Loucy (cell line): ENCODE results near the gene MCM3AP.

Experiments
- CTCF ChIP-seq: fragments of 200-600 bp; sonication (generic); conservative IDR thresholded peaks from 2 replicates; pipeline ENCODE4 v1.5.1; 2014; ENCODE audit warnings: mild to moderate bottlenecking, antibody characterized with exemption, low read length
- EZH2phosphoT487 ChIP-seq: fragments of 200-600 bp; IDR thresholded peaks from 2 replicates; pipeline ENCODE4 v1.6.1; 2018; ENCODE audit warnings: antibody characterized with exemption, mild to moderate bottlenecking, moderate library complexity, borderline replicate concordance

- TF ChIP-seq CTCF (no peak), EZH2phosphoT487 (no peak)
These were observed 31.7 kb downstream of the MCM3AP start for GRCh38 chr21:46253610-46254124.
